A172 (cell line): Measurements from ENCODE around the gene FAU. TPM values are rescaled to one million over a fixed set of nuclear protein-coding genes. Genes with fewer than 3 reads are reported as not detected.

Source experiments
- DNase-seq: peaks from one replicate; pipeline ENCODE4 v3.0.0-alpha.2; 2015; ENCODE audit warnings: low spot score
- total RNA-seq: library from RNA; depleted of rRNA; stranded (reverse); fragments of >200 nt; shearing (Covaris generic); gene quantifications from 2 replicates; pipeline ENCODE4 v1.2.3, GENCODE V29; 2014; rRNA removed

The FAU gene
- total RNA-seq, 1 experiment from 2014 or later, result 528 TPM

- DNase-seq, result no peak
These were observed 38.6 kb downstream of the FAU start for GRCh38 chr11:65083134-65083833.

GRCh38 chr11:65078786-65079342 is 43.1 kb downstream of the FAU start:
- DNase-seq, result no peak

- DNase-seq, result peak; percentile 29
These were observed 43.8 kb downstream of the FAU start for GRCh38 chr11:65078151-65078550.

GRCh38 chr11:65077451-65077850 is 44.5 kb downstream of the FAU start:
- DNase-seq, result no peak

GRCh38 chr11:65072631-65072966 is 49.3 kb downstream of the FAU start:
- no peak for DNase-seq

- DNase-seq, result no peak
These were observed 49.9 kb downstream of the FAU start for GRCh38 chr11:65071907-65072630.

Other genes starting within 250 kb of the FAU start
- gene EHD1, start 243.5 kb downstream of the FAU start, total RNA-seq, result 81.4 and 117 TPM in 2 replicates
- 10.7 and 15.1 TPM in 2 replicates for gene ATG2A, start 204.9 kb downstream of the FAU start, total RNA-seq
- 18.4 and 19.6 TPM in 2 replicates for gene PPP2R5B, start 197.4 kb downstream of the FAU start, total RNA-seq
- gene GPHA2, start 186.2 kb downstream of the FAU start, total RNA-seq, result not detected in 2 replicates
- not detected in 2 replicates for gene MAJIN, start 150.0 kb downstream of the FAU start, total RNA-seq
- gene BATF2, start 125.2 kb downstream of the FAU start, total RNA-seq, result 0.50 and 0.59 TPM in 2 replicates
- gene ARL2, start 108.0 kb downstream of the FAU start, total RNA-seq, result 170 and 196 TPM in 2 replicates
- 13.4 and 31.2 TPM in 2 replicates for gene SNX15, start 94.7 kb downstream of the FAU start, total RNA-seq
- gene SAC3D1, start 80.9 kb downstream of the FAU start, total RNA-seq, result 44.0 and 52.3 TPM in 2 replicates
- not detected in 2 replicates for gene NAALADL1, start 63.6 kb downstream of the FAU start, total RNA-seq
- gene CDCA5, start 38.1 kb downstream of the FAU start, total RNA-seq, result 40.0 and 49.5 TPM in 2 replicates
- gene ZFPL1, start 37.9 kb downstream of the FAU start, total RNA-seq, result 41.4 and 65.5 TPM in 2 replicates
- 51.1 and 208 TPM in 2 replicates for gene VPS51, start 25.9 kb downstream of the FAU start, total RNA-seq
- gene TM7SF2, start 10.3 kb downstream of the FAU start, total RNA-seq, result 1.9 and 8.5 TPM in 2 replicates
- gene ZNHIT2, start 4.4 kb downstream of the FAU start, total RNA-seq, result 10.4 and 22.3 TPM in 2 replicates
- gene MRPL49, start 187 bp upstream of the FAU start, total RNA-seq, result 52.8 and 82.4 TPM in 2 replicates
- 17.0 and 30.6 TPM in 2 replicates for gene SYVN1, start 12.4 kb upstream of the FAU start, total RNA-seq
- gene SPDYC, start 48.1 kb upstream of the FAU start, total RNA-seq, result not detected in 2 replicates
- gene CAPN1, start 59.8 kb upstream of the FAU start, total RNA-seq, result 156 and 170 TPM in 2 replicates
- gene POLA2, start 139.8 kb upstream of the FAU start, total RNA-seq, result 14.2 and 18.1 TPM in 2 replicates
- gene CDC42EP2, start 192.7 kb upstream of the FAU start, total RNA-seq, result 1.7 and 5.3 TPM in 2 replicates
- gene DPF2, start 211.7 kb upstream of the FAU start, total RNA-seq, result 37.9 and 57.0 TPM in 2 replicates
- gene TIGD3, start 232.6 kb upstream of the FAU start, total RNA-seq, result 2.0 and 3.5 TPM in 2 replicates